ENCODE measurements around the gene BLCAP.
A peak's percentile ranks its signal among the peaks of the same experiment; 100 is the strongest.
"Not testable (repeated sequence)": the region's sequence is repeated elsewhere in the genome, so short reads cannot be mapped to it uniquely, and the experiment has no call there.

BLCAP gene

GRCh38 chr20:37527638-37528445 lies at the start of gene BLCAP:
BLCAP (minus strand) TSS chr20:37527876; CDS start chr20:37519174, 8,702 bp downstream.
- peak; percentile 86 to 87 for DNase-seq (ENCODE audit: low read depth in 2 of 2)

- DNase-seq (ENCODE audit: low read depth in 2 of 2), result not testable (repeated sequence)
These were observed 49.8 kb upstream of the BLCAP start for GRCh38 chr20:37577436-37577835.

- no peak for DNase-seq (ENCODE audit: low read depth in 2 of 2)
These were observed 49.2 kb upstream of the BLCAP start for GRCh38 chr20:37576911-37577310.

- no peak for DNase-seq (ENCODE audit: low read depth in 2 of 2)
These were observed 48.2 kb upstream of the BLCAP start for GRCh38 chr20:37575884-37576283.

- DNase-seq (ENCODE audit: low read depth in 2 of 2), result no peak
These were observed 46.7 kb upstream of the BLCAP start for GRCh38 chr20:37574199-37574890.

- DNase-seq (ENCODE audit: low read depth in 2 of 2), result no peak
These were observed 46.0 kb upstream of the BLCAP start for GRCh38 chr20:37573626-37574198.

GRCh38 chr20:37571033-37571432 lies 43.4 kb upstream of the BLCAP start:
- DNase-seq (ENCODE audit: low read depth in 2 of 2), result no peak

GRCh38 chr20:37570419-37570818 lies 42.7 kb upstream of the BLCAP start:
- no peak for DNase-seq (ENCODE audit: low read depth in 2 of 2)

- no peak for DNase-seq (ENCODE audit: low read depth in 2 of 2)
These were observed 40.3 kb upstream of the BLCAP start for GRCh38 chr20:37567671-37568588.

- DNase-seq (ENCODE audit: low read depth in 2 of 2), result no peak
These were observed 39.6 kb upstream of the BLCAP start for GRCh38 chr20:37567331-37567665.

- DNase-seq (ENCODE audit: low read depth in 2 of 2), result no peak
These were observed 39.1 kb upstream of the BLCAP start for GRCh38 chr20:37566590-37567330.

GRCh38 chr20:37565134-37565811 lies 37.6 kb upstream of the BLCAP start:
- DNase-seq (ENCODE audit: low read depth in 2 of 2), result no peak

- DNase-seq (ENCODE audit: low read depth in 2 of 2), result peak; percentile 14 to 53
These were observed 36.9 kb upstream of the BLCAP start for GRCh38 chr20:37564388-37565133.

GRCh38 chr20:37564016-37564387 lies 36.3 kb upstream of the BLCAP start:
- no peak for DNase-seq (ENCODE audit: low read depth in 2 of 2)

GRCh38 chr20:37562695-37563480 lies 35.2 kb upstream of the BLCAP start:
- DNase-seq (ENCODE audit: low read depth in 2 of 2), result no peak

GRCh38 chr20:37560629-37561028 lies 33.0 kb upstream of the BLCAP start:
- no peak for DNase-seq (ENCODE audit: low read depth in 2 of 2)

- DNase-seq (ENCODE audit: low read depth in 2 of 2), result no peak
These were observed 31.8 kb upstream of the BLCAP start for GRCh38 chr20:37559312-37560027.

GRCh38 chr20:37558779-37559178 lies 31.1 kb upstream of the BLCAP start:
- DNase-seq (ENCODE audit: low read depth in 2 of 2), result no peak
